ENCODE results near the gene PHC2.

PHC2 gene

DNA sequence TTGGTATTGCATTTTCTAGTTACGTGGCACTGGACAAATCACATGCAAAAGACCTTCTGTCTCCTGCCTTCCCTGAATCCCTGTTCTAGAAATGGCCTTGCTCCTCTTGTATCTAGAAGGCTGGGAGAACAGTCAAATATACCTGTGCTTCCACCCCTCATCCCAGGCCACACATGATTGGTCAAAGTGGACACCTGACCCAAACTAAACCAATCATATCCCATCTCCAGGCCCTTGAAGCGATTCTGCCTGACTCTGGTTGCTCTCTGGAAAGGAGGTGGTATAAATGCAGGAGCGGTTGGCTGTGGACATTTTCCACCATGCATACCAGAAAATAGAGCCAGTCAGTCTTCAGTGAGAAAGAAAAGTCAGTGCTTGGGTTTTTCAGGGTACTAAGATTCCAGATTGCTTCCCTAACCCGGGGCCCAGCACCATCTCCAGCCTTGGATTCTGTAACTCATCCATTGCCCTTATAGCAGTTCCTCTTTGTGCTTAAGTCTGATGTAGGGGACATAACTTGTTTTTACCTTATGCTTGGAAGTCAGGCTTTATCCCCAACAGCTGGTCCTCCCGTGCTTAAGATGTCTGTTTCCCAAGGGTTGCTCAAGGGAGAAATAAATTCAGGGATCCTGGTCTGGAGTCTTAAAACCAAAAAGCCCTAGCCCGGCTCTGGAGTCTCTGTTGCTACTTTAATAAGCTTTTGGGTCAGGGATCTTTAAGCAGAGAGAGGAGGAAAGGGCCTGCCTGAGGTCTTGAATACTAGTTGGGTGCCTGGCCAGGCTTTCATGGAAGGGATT, 7.7 kb upstream of the PHC2 start:
- Mint-ChIP-seq H3K9me3 (no peaks in the 10 kb centered on the region), H3K27me3 (peaks cover 18% of the 10 kb centered on the region), H3K4me3 (no peak overlapping the region), H3K27ac (no peak overlapping the region), H3K36me3 (ENCODE audit: low read depth) (no peaks in the 10 kb centered on the region), H3K4me1 (ENCODE audit: low read depth) (no peaks in the 10 kb centered on the region)
- no peak for DNase-seq

DNA sequence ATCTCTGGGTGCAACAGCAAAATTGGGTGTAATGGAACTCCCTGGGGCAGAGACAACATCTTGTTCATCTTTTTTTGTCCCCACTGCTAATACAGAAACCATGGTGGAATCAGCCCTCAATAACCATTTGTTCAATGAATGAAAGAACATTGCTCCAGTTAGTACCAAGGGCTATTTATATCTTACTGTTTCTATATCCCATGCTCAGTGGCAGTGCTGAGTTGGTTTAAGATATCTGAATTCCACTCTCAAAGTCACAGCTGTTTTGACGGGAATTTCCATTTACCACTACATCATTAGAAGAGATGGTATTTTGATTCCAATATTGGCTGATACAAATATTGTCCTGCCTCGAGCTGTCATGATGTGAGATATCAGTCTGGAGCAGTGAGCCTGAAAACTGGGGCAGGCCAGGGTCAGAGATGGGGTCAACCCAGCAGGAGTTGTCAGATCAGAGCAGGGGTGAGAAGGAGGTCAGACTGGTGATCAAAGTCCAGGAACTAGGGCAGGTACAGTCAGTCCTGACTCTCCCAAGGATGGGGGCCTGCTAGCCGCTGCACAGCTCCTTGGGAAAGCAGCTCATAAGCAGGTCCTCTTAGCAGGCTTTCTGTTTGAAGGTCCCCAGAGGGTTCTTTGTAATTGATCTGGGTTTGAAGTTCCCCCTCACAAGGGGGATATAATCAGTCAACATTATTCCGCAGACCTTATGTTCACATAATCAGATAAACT, 5.8 kb upstream of the PHC2 start:
- H3K36me3 Mint-ChIP-seq (ENCODE audit: low read depth): no peaks in the 10 kb centered on the region
- H3K9me3 Mint-ChIP-seq: no peaks in the 10 kb centered on the region
- no peaks in the 10 kb centered on the region for H3K4me1 Mint-ChIP-seq (ENCODE audit: low read depth)
- no peak overlapping the region for H3K4me3 Mint-ChIP-seq
- H3K27ac Mint-ChIP-seq: no peak overlapping the region
- no peak for DNase-seq
- peaks cover 21% of the 10 kb centered on the region for H3K27me3 Mint-ChIP-seq

DNA sequence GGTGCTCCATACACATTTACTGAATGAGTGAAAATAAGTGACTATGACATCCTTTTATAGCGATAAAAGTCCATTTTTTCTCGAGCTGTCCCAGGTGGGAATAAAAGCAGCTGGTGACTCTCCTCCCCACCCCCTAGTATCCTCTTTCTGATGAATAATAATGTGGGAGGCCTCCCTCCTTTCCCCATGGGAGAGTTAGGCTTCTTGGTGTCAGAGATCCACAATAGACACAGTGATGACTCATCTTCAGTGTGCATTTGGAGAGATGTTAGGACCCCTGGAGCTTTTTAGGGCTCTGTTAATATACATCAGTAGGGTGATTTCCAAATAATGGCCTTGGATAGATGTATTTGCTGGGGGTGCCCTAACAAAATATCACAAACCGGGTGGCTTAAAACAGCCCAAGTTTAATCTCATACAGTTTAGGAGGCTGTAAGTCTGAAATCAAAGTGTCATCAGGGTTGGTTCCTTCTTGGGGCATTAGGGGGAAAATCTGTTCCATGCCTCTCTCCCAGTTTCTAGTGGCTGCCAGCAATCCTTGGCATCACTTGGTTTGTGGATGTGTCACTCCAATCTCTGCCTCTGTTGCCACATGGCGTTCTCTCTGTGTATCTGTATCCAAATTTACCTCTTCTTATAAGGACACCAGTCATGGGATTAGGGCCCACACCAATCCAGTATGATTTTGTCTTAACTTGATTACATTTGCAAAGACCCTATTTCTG, 4.4 kb upstream of the PHC2 start:
- H3K4me1 Mint-ChIP-seq (ENCODE audit: low read depth): peaks cover 3% of the 10 kb centered on the region
- DNase-seq: no peak
- H3K36me3 Mint-ChIP-seq (ENCODE audit: low read depth): no peaks in the 10 kb centered on the region
- H3K4me3 Mint-ChIP-seq: no peak overlapping the region
- no peaks in the 10 kb centered on the region for H3K9me3 Mint-ChIP-seq
- H3K27ac Mint-ChIP-seq: no peak overlapping the region
- H3K27me3 Mint-ChIP-seq: peaks cover 14% of the 10 kb centered on the region

DNA sequence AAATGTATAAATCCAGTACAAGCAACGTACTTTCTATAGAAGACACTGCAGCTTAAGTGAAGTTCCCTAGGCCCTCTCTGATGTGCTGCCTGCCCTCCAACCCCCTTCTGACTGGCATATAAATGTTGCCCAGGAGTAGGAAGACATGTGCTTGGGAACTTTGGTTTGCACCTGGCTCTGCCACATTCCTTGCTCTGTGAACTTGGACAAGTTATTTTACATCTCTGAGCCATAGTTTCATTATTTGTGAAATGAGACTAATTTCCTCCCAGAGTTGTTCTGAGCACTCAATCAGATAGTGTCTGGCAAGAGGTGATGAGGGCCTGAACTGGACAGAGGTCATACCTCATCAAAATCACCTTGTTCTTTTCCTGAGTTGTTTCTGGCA, 3.5 kb upstream of the PHC2 start:
- Mint-ChIP-seq H3K27me3 (peaks cover 8% of the 10 kb centered on the region), H3K9me3 (no peaks in the 10 kb centered on the region), H3K27ac (no peak overlapping the region), H3K4me1 (ENCODE audit: low read depth) (peaks cover 3% of the 10 kb centered on the region), H3K36me3 (ENCODE audit: low read depth) (no peaks in the 10 kb centered on the region), H3K4me3 (no peak overlapping the region)
- no peak for DNase-seq

DNA sequence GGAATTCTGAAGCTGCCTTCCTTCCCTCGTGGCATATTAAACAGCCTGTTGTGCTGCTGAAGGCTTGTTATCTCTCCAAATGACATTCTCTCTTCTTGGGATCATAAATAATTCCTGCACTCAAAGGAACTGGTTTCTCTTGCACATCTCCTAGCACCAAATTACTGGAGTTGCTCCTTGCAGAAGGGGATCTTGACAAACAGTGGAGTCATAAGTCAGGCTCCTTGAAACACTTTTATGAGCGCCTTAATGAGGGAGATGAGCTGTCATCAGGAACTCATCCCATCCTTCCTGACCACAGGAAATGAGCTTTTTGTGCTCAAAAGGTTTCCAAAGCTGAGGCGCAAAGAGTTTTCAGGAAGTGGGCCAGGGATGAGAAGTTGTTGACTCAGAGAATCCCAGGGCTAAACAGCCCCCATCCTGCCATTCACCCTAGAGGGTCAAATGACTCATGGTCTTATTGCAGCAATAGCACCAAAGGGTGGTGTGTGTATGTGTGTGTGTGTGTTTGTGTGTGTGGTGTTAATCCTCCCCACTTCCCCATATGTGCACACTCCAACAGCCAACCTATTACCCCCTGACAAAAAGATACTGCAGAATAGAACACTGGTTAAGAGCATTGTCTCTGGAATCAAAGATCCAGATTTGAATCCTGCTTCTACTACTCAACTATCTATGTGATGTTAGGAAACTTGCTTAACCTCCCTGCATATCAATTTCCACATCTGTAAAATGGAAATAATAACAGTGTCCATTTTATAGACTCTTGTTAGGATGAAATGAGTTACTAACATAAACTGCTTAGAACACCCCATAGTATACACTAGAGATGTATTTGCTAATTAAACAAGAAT, 2.8 kb upstream of the PHC2 start:
- no peaks in the 10 kb centered on the region for H3K9me3 Mint-ChIP-seq
- no peak overlapping the region for H3K4me3 Mint-ChIP-seq
- peaks cover 8% of the 10 kb centered on the region for H3K27me3 Mint-ChIP-seq
- no peak for DNase-seq
- no peak overlapping the region for H3K27ac Mint-ChIP-seq
- no peaks in the 10 kb centered on the region for H3K36me3 Mint-ChIP-seq (ENCODE audit: low read depth)
- H3K4me1 Mint-ChIP-seq (ENCODE audit: low read depth): peaks cover 3% of the 10 kb centered on the region

DNA sequence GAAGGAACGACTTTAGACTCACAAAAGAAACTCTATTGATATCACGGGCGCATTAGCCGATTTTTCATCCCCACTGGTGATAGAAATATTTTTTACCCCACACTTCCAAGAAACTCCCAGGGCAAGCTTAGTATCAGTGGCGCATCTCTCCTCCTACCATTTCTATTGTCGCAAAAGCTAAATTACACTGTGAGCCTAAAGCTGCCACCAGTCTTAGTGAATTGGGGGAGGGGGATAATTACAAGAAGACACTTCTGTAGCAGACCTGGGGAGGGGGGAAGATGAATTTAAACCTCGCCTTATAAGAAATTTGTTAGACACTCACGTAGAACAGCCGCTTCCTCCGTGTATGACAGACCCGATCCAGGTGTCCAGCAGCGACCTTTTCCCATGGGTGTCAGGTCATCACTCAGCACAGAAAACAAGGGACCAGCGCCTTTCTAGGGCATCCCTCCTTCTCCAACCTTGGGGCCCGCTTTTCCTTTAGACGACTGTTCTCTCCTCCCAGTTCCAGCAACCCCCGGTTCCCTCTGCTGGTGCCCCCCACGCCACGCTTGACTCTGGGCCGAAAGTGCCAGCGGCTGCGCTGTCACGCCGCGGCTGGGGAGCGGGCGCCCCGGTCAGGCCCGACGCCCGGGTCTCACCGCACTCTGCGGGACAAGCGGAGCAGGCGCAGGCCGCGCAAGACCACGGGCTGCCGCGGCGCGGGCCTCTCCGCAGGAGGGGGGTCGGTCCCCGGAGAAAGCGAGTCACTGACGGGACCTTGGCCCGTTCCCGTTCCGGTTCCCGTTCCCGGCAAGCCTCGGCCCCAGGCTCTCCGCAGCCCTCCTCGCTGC, 821 bp downstream of the PHC2 start:
- Mint-ChIP-seq H3K4me3 (no peak overlapping the region), H3K27me3 (peaks cover 22% of the 10 kb centered on the region), H3K36me3 (ENCODE audit: low read depth) (no peaks in the 10 kb centered on the region), H3K4me1 (ENCODE audit: low read depth) (peaks cover 9% of the 10 kb centered on the region), H3K9me3 (no peaks in the 10 kb centered on the region), H3K27ac (no peak overlapping the region)
- peak; percentile 51 for DNase-seq

DNA sequence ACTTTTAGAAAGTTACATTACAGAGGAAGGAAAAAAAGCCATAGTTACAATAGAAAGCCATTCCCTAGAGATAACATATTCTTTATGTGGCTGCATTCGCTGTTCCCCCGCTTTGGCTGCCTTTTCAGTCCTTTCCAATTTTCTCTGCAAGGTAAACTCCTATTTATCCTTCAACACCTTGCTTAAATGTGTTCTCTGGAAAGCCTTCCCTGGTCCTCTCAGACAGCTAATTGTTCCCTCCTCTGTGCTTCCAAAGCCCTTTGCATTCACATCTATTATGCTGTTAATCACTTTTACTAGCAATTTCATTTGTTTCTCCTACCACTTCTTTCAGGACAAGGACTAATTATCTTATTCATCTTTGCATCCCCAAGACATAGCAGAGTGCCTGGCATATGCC, 1.6 kb downstream of the PHC2 start:
- Mint-ChIP-seq H3K9me3 (no peaks in the 10 kb centered on the region), H3K36me3 (ENCODE audit: low read depth) (no peaks in the 10 kb centered on the region), H3K27ac (no peak overlapping the region), H3K4me1 (ENCODE audit: low read depth) (peaks cover 9% of the 10 kb centered on the region), H3K27me3 (peaks cover 28% of the 10 kb centered on the region), H3K4me3 (no peak overlapping the region)
- DNase-seq: no peak

DNA sequence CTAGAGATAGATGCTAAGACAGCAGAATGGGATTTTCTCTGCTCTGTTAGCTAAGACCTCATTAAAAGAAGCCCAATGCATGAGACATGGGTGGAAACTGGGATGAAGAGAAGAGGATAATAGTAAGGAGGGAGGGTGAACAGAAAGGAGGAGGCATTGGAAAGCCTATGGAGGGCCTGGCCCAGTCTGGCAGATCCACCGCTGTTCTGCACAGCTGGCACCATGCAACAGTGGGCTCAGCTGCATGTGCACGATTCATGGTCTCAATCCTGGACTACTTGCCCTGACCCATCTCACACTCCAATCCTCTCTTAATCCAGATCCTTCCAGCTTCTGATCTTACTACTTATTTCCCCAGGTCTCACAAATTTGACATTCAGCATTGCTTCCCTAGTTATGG, 2.2 kb downstream of the PHC2 start:
- peaks cover 9% of the 10 kb centered on the region for H3K4me1 Mint-ChIP-seq (ENCODE audit: low read depth)
- H3K9me3 Mint-ChIP-seq: no peaks in the 10 kb centered on the region
- H3K36me3 Mint-ChIP-seq (ENCODE audit: low read depth): no peaks in the 10 kb centered on the region
- H3K27ac Mint-ChIP-seq: no peak overlapping the region
- peaks cover 30% of the 10 kb centered on the region for H3K27me3 Mint-ChIP-seq
- DNase-seq: no peak
- no peak overlapping the region for H3K4me3 Mint-ChIP-seq

DNA sequence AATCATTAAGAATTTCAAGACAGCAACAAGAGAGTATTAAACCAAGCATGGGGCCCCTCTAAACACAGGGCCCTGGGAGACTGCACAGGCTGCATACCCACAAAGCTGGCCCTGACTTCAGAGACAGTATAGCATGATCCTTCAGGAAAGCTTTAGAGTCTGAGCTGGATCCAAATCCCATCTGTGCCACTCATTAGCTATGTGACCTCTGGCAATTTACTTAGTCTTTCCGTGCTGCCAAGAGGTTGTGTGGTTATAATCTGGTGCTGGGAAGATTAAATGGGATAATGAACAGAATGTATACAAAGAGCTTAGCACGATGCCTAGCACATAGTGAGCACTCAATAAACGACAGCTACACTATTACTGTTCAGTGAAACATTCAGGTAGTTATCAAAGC, 4.0 kb downstream of the PHC2 start:
- Mint-ChIP-seq H3K27ac (no peak overlapping the region), H3K9me3 (no peaks in the 10 kb centered on the region), H3K4me1 (ENCODE audit: low read depth) (peaks cover 9% of the 10 kb centered on the region), H3K4me3 (no peak overlapping the region), H3K27me3 (peaks cover 27% of the 10 kb centered on the region), H3K36me3 (ENCODE audit: low read depth) (no peaks in the 10 kb centered on the region)
- no peak for DNase-seq

DNA sequence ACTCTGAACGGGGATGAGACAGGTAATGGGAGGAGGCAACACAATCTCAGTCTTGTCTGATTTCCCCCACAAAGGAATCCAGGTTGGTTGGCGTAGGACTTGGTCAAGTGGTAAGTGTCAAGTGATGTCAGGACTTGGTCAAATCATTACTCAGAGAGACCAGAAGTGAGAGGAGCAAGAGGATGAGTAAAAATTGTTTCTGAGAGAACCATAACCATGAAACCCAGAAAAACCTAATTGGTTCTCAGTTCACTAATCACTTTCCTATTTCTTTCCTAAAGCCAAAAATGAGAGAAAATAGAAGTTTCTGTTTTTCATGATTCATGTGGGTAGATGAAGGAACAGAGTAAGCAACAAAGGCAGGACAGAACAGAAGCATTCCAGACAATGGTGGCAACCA, 5.0 kb downstream of the PHC2 start:
- Mint-ChIP-seq H3K36me3 (ENCODE audit: low read depth) (no peaks in the 10 kb centered on the region), H3K9me3 (no peaks in the 10 kb centered on the region), H3K27me3 (peaks cover 33% of the 10 kb centered on the region), H3K4me1 (ENCODE audit: low read depth) (peaks cover 6% of the 10 kb centered on the region), H3K27ac (no peak overlapping the region), H3K4me3 (no peak overlapping the region)
- no peak for DNase-seq

DNA sequence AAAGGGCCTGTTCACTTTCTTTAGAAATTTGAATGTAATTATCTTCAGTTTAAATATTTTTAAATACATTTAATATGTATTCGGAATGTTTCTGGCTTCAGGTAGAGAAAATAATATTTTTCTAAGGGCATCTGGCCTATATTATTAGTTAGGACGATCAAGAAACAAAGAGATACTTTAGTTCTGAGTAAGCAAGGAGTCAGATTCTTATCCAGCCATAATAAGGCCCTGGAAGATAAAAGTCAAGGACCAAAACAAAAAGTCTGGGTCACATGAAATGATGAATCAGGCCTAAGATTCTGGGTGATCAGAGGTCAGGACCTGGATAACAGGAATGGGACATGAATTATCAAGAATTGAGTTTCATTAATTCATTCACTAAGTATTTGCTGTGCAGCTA, 6.3 kb downstream of the PHC2 start:
- no peak overlapping the region for H3K27ac Mint-ChIP-seq
- no peak for DNase-seq
- H3K4me1 Mint-ChIP-seq (ENCODE audit: low read depth): peaks cover 6% of the 10 kb centered on the region
- no peak overlapping the region for H3K4me3 Mint-ChIP-seq
- no peaks in the 10 kb centered on the region for H3K36me3 Mint-ChIP-seq (ENCODE audit: low read depth)
- no peaks in the 10 kb centered on the region for H3K9me3 Mint-ChIP-seq
- H3K27me3 Mint-ChIP-seq: peaks cover 37% of the 10 kb centered on the region

DNA sequence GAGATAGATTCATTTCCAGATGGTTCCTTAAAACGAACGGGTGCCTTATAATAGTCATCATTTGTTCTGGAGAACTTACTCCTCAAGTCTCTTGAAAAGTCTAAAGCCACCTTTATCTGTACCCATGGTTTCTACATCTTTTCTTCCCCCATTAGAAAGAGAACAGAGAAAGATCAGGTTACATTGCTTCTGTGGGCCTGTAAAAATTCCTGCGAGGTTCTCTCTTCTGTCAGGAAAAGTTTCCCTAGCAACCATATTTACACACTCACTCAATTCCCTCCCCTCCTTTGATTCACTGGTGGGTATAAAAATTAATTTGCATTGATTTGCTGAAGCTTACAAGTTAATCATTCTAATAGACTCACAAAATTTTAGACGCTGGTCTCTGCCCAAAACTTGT, 6.7 kb downstream of the PHC2 start:
- peaks cover 37% of the 10 kb centered on the region for H3K27me3 Mint-ChIP-seq
- H3K27ac Mint-ChIP-seq: no peak overlapping the region
- DNase-seq: no peak
- no peak overlapping the region for H3K4me3 Mint-ChIP-seq
- H3K9me3 Mint-ChIP-seq: no peaks in the 10 kb centered on the region
- peaks cover 6% of the 10 kb centered on the region for H3K4me1 Mint-ChIP-seq (ENCODE audit: low read depth)
- no peaks in the 10 kb centered on the region for H3K36me3 Mint-ChIP-seq (ENCODE audit: low read depth)

DNA sequence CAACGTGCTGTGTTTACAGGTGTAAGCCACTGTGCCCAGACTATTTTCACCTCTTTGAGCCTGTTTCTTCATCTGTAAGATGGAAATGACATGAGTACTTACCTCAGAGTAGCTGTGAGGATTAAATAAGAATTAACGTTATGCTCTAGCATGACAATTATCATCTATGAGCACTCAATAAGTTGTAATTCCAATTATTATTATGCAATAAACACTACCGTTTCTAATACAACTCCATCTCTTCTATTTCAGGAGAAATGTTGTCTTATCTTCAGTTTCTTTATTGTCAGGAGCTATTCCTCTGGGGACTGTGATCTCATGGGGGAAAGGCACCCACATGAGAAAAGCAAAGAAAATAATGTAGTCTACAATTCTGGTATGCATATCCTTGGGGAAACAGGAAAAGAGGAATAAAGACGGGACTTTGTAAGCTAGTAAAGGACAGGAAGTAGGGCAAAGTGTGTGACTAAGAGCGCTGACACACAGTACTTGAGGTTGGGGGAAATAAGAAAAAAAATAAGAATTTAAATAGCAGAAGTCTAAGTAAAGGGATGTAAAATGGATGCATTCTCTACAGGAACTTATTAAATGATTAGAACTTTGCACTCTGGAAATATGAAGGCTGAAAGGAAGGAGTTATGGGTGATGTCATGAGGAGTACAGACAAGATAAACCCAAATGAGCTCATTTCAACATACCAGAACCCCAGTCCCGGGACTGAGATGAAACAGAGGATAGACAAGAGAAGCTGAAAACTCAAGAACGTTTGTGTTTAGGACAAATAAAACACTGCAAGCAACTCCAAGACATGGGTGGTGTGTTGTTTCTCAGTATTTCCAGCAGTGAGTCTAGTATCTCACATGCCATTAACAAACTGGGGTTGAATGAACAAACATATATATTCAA, 9.8 kb downstream of the PHC2 start:
- Mint-ChIP-seq H3K36me3 (ENCODE audit: low read depth) (no peaks in the 10 kb centered on the region), H3K4me3 (no peak overlapping the region), H3K4me1 (ENCODE audit: low read depth) (peaks cover 5% of the 10 kb centered on the region), H3K27me3 (peaks cover 31% of the 10 kb centered on the region), H3K9me3 (peaks cover 6% of the 10 kb centered on the region), H3K27ac (no peak overlapping the region)
- no peak for DNase-seq

All from activated T-cell treated with anti-CD3 and anti-CD28 coated beads, Interleukin-2, amount 50 U/mL, for 24 hours (primary cell).